ENCODE measurements around the gene ZNF443. TPM values are rescaled to one million over a fixed set of nuclear protein-coding genes. Genes with fewer than 3 reads are reported as not detected.

ZNF443 gene
- total RNA-seq, 1 donor from 2014 or later = 5.7 TPM

DNA sequence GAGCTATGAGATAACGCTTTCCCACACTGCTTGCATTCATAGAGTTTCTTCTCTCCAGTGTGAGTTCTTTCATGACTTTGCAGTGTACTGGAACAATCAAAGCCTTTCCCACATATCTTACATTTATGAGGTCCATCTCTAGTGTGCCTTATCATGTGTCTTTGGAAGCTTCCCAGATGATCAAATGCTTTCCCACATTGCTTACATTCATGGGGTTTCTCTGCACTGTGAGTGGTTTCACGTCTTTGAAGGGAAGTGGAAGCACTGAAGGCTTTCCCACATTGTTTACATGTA, 60.4 kb downstream of the ZNF443 start:
- Mint-ChIP-seq H3K36me3 (ENCODE audit: low read depth) (peaks cover 14% of the 10 kb centered on the region), H3K27me3 (no peaks in the 10 kb centered on the region), H3K27ac (no peak overlapping the region), H3K9me3 (peaks cover 26% of the 10 kb centered on the region), H3K4me1 (no peaks in the 10 kb centered on the region), H3K4me3 (no peak overlapping the region)
- intact Hi-C loops (cut with micrococcal nuclease) = no loop called here
- DNase-seq = no peak

DNA sequence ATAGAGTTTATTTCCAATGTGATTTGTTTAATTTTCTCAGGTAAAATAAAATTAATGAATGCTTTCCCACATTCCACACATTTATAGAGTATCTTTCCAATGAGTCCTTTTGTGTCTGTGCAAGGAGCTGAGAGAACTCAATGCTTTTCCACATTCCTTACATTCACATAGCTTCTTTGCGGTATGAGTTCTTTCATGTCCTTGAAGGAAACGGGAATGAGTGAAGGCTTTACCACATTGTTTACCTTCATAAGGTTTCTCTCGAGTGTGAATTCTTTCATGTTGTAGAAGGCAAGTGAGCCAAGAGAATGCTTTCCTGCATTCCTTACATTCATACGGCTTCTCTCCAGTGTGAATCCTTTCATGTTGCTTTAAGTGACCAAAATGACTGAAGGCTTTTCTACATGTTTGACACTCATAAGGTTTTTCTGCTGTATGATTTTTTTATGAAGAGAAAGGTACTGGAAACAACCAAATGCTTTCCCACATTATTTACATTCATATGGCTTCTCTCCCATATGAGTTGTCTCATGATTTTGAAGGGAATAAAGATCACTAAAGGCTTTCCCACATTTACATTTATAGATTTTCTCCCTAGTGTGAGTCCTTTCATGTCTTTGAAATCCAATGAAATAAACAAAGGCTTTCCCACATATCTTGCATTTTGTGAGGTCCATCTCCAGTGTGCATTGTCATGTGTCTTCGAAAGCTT, 60.9 kb downstream of the ZNF443 start:
- intact Hi-C loops (cut with micrococcal nuclease) = no loop called here
- Mint-ChIP-seq H3K27me3 (no peaks in the 10 kb centered on the region), H3K4me3 (no peak overlapping the region), H3K9me3 (peaks cover 29% of the 10 kb centered on the region), H3K4me1 (no peaks in the 10 kb centered on the region), H3K36me3 (ENCODE audit: low read depth) (peaks cover 14% of the 10 kb centered on the region), H3K27ac (no peak overlapping the region)
- DNase-seq = no peak

Other genes with a start within 250 kb of the ZNF443 start
- gene ZNF44, start 146.1 kb downstream of the ZNF443 start, total RNA-seq = 8.4 TPM in 2 replicates
- gene ZNF563, start 107.4 kb downstream of the ZNF443 start, total RNA-seq = 2.9 and 3.0 TPM in 2 replicates
- 0.56 and 1.2 TPM in 2 replicates for gene ZNF442, start 75.3 kb downstream of the ZNF443 start, total RNA-seq
- gene ZNF799, start 39.8 kb downstream of the ZNF443 start, total RNA-seq = 3.9 and 4.0 TPM in 2 replicates
- 1.3 and 1.5 TPM in 2 replicates for gene ZNF709, start 43.8 kb upstream of the ZNF443 start, total RNA-seq
- 5.6 and 7.0 TPM in 2 replicates for gene ZNF564, start 110.5 kb upstream of the ZNF443 start, total RNA-seq
- 8.7 and 9.0 TPM in 2 replicates for gene ZNF490, start 169.8 kb upstream of the ZNF443 start, total RNA-seq
- gene ZNF791, start 169.9 kb upstream of the ZNF443 start, total RNA-seq = 22.3 and 26.6 TPM in 2 replicates
- 118 and 136 TPM in 2 replicates for gene MAN2B1, start 225.7 kb upstream of the ZNF443 start, total RNA-seq
- 21.7 and 27.1 TPM in 2 replicates for gene WDR83, start 225.8 kb upstream of the ZNF443 start, total RNA-seq
- 138 and 155 TPM in 2 replicates for gene DHPS, start 240.9 kb upstream of the ZNF443 start, total RNA-seq
- gene GNG14, start 247.0 kb upstream of the ZNF443 start, total RNA-seq = not detected in 2 replicates